T1000 (cell line): Measurements from ENCODE around the gene NPEPPS.
"Not testable (repeated sequence)": the region's sequence is repeated elsewhere in the genome, so short reads cannot be mapped to it uniquely, and the experiment has no call there.

Source experiments
- DNase-seq: peaks from one replicate; lab custom pipeline; 2025; ENCODE audit warnings: mixed read lengths; lab: John Stamatoyannopoulos, UW

Gene NPEPPS

GRCh38 chr17:47530557-47531232, at the start of gene NPEPPS:
Gene NPEPPS, plus strand, starts transcription at chr17:47531108. Its CDS starts 193 bp downstream, at chr17:47531301.
- peak; percentile 86 for DNase-seq

GRCh38 chr17:47491841-47492212, 39.1 kb upstream of the NPEPPS start:
- DNase-seq, result not testable (repeated sequence)

GRCh38 chr17:47499074-47499473, 31.8 kb upstream of the NPEPPS start:
- not testable (repeated sequence) for DNase-seq

GRCh38 chr17:47499494-47499893, 31.4 kb upstream of the NPEPPS start:
- DNase-seq, result not testable (repeated sequence)

GRCh38 chr17:47500620-47501019, 30.3 kb upstream of the NPEPPS start:
- DNase-seq, result not testable (repeated sequence)

GRCh38 chr17:47502122-47502731, 28.7 kb upstream of the NPEPPS start:
- peak; percentile 64 for DNase-seq

GRCh38 chr17:47502776-47503455, 28.0 kb upstream of the NPEPPS start:
- not testable (repeated sequence) for DNase-seq

GRCh38 chr17:47511701-47512146, 19.2 kb upstream of the NPEPPS start:
- DNase-seq, result not testable (repeated sequence)

- not testable (repeated sequence) for DNase-seq
Observed at GRCh38 chr17:47513301-47513700, 17.6 kb upstream of the NPEPPS start.

- not testable (repeated sequence) for DNase-seq
Observed at GRCh38 chr17:47518880-47519279, 12.0 kb upstream of the NPEPPS start.

- DNase-seq, result not testable (repeated sequence)
Observed at GRCh38 chr17:47519365-47519764, 11.5 kb upstream of the NPEPPS start.

- not testable (repeated sequence) for DNase-seq
Observed at GRCh38 chr17:47520279-47520678, 10.6 kb upstream of the NPEPPS start.

- DNase-seq, result not testable (repeated sequence)
Observed at GRCh38 chr17:47521434-47521833, 9.5 kb upstream of the NPEPPS start.

- DNase-seq, result not testable (repeated sequence)
Observed at GRCh38 chr17:47522341-47522740, 8.6 kb upstream of the NPEPPS start.

- DNase-seq, result not testable (repeated sequence)
Observed at GRCh38 chr17:47531233-47531820, 419 bp downstream of the NPEPPS start.

- not testable (repeated sequence) for DNase-seq
Observed at GRCh38 chr17:47539085-47539484, 8.2 kb downstream of the NPEPPS start.

- not testable (repeated sequence) for DNase-seq
Observed at GRCh38 chr17:47541676-47542075, 10.8 kb downstream of the NPEPPS start.

GRCh38 chr17:47544327-47544726, 13.4 kb downstream of the NPEPPS start:
- DNase-seq, result not testable (repeated sequence)

- not testable (repeated sequence) for DNase-seq
Observed at GRCh38 chr17:47554733-47555132, 23.8 kb downstream of the NPEPPS start.

GRCh38 chr17:47556108-47556507, 25.2 kb downstream of the NPEPPS start:
- not testable (repeated sequence) for DNase-seq

- not testable (repeated sequence) for DNase-seq
Observed at GRCh38 chr17:47560517-47561043, 29.7 kb downstream of the NPEPPS start.
